ENCODE results near the gene SOX6. TPM values are rescaled to one million over a fixed set of nuclear protein-coding genes. Genes with fewer than 3 reads are reported as not detected.
"Not testable (repeated sequence)": the region's sequence is repeated elsewhere in the genome, so short reads cannot be mapped to it uniquely, and the experiment has no call there.

Gene SOX6
- total RNA-seq, 1 donor from 2014 or later = 13.4 TPM

DNA sequence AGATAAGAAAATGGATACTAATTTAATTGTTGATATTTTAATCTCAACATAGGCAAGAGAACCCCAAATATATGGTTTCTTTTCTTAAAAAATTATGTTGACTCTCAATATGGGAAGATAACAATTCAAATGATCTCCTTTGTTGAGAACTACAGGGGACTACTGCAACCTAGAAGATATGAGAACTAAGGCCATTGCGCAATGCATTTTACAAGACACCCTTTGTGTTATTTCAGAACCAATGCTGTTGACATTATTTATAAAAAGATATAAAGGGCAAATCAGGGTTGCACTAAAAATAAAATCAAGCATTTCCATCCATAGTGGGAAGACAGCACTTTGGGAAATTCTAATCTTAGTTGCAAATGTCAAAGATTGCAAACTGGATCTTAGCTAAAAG is 322.3 kb downstream of the SOX6 start:
- Mint-ChIP-seq H3K9me3 (ENCODE audit: unreplicated experiment) (no peaks in the 10 kb centered on the region), H3K36me3 (ENCODE audit: unreplicated experiment) (no peaks in the 10 kb centered on the region), H3K27ac (ENCODE audit: unreplicated experiment) (no peak overlapping the region), H3K27me3 (ENCODE audit: unreplicated experiment) (no peaks in the 10 kb centered on the region), H3K4me3 (ENCODE audit: unreplicated experiment) (no peak overlapping the region), H3K4me1 (ENCODE audit: unreplicated experiment) (peaks cover 20% of the 10 kb centered on the region)
- TF ChIP-seq, protein P1, sequence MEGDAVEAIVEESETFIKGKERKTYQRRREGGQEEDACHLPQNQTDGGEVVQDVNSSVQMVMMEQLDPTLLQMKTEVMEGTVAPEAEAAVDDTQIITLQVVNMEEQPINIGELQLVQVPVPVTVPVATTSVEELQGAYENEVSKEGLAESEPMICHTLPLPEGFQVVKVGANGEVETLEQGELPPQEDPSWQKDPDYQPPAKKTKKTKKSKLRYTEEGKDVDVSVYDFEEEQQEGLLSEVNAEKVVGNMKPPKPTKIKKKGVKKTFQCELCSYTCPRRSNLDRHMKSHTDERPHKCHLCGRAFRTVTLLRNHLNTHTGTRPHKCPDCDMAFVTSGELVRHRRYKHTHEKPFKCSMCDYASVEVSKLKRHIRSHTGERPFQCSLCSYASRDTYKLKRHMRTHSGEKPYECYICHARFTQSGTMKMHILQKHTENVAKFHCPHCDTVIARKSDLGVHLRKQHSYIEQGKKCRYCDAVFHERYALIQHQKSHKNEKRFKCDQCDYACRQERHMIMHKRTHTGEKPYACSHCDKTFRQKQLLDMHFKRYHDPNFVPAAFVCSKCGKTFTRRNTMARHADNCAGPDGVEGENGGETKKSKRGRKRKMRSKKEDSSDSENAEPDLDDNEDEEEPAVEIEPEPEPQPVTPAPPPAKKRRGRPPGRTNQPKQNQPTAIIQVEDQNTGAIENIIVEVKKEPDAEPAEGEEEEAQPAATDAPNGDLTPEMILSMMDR (IDR thresholded peaks at IDR 0.05) = no peak
- no peak for DNase-seq (ENCODE audit: extremely low spot score, unreplicated experiment)

DNA sequence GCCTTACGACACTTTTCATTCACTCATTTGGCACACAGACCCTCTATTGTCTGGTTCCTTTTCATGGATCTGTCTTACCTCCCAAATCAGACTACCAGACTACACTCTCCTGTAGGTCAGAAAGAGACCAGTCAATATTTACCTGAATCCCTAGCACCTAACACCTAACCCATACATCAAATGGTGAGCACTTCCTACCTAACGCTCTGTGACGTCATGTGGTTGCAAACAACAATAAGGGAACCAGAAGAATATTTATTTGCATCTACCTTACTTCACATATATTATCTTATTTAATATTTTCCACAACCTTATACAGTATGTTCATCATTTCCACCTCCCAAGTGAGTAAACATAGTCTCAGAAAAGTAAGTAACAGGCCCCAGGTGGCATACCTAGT is 323.4 kb downstream of the SOX6 start:
- no peaks in the 10 kb centered on the region for H3K36me3 Mint-ChIP-seq (ENCODE audit: unreplicated experiment)
- peaks cover 31% of the 10 kb centered on the region for H3K4me1 Mint-ChIP-seq (ENCODE audit: unreplicated experiment)
- H3K9me3 Mint-ChIP-seq (ENCODE audit: unreplicated experiment) = no peaks in the 10 kb centered on the region
- no peak for DNase-seq (ENCODE audit: extremely low spot score, unreplicated experiment)
- no peak overlapping the region for H3K4me3 Mint-ChIP-seq (ENCODE audit: unreplicated experiment)
- TF ChIP-seq, protein P1 (IDR thresholded peaks at IDR 0.05) = no peak
- no peaks in the 10 kb centered on the region for H3K27me3 Mint-ChIP-seq (ENCODE audit: unreplicated experiment)
- H3K27ac Mint-ChIP-seq (ENCODE audit: unreplicated experiment) = no peak overlapping the region

DNA sequence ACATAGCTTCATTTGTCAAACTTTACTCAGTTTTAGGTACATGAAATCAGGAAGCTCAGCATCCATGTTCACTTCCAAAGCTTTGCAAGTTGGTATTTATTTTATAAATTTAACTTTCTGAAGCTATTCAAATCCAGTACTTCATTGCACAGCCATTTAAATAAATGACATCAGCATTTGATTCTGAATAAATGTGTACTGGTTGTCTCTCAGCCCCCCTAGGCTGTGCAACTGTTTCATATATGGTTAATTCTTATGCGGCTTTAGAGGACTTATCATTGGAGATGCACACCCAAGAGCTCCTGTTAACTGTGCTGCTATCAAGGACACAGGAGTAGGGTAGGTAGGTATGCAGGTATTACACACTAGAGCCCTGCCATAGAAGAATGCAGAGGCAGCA is 325.1 kb downstream of the SOX6 start:
- H3K4me1 Mint-ChIP-seq (ENCODE audit: unreplicated experiment) = peaks cover 23% of the 10 kb centered on the region
- no peaks in the 10 kb centered on the region for H3K36me3 Mint-ChIP-seq (ENCODE audit: unreplicated experiment)
- H3K27me3 Mint-ChIP-seq (ENCODE audit: unreplicated experiment) = no peaks in the 10 kb centered on the region
- no peak overlapping the region for H3K4me3 Mint-ChIP-seq (ENCODE audit: unreplicated experiment)
- TF ChIP-seq, protein P1 (IDR thresholded peaks at IDR 0.05) = no peak
- no peaks in the 10 kb centered on the region for H3K9me3 Mint-ChIP-seq (ENCODE audit: unreplicated experiment)
- H3K27ac Mint-ChIP-seq (ENCODE audit: unreplicated experiment) = no peak overlapping the region
- DNase-seq (ENCODE audit: extremely low spot score, unreplicated experiment) = no peak

- Mint-ChIP-seq H3K27me3 (ENCODE audit: unreplicated experiment) (no peaks in the 10 kb centered on the region), H3K4me3 (ENCODE audit: unreplicated experiment) (no peak overlapping the region), H3K4me1 (ENCODE audit: unreplicated experiment) (peaks cover 23% of the 10 kb centered on the region), H3K27ac (ENCODE audit: unreplicated experiment) (peak overlapping the region; percentile 9), H3K9me3 (ENCODE audit: unreplicated experiment) (no peaks in the 10 kb centered on the region), H3K36me3 (ENCODE audit: unreplicated experiment) (peaks cover 2% of the 10 kb centered on the region)
- TF ChIP-seq, protein P1 (IDR thresholded peaks at IDR 0.05) = no peak
- no peak for DNase-seq (ENCODE audit: extremely low spot score, unreplicated experiment)
These were observed 325.7 kb downstream of the SOX6 start for GRCh38 chr11:16030664-16031063.

GRCh38 chr11:16029151-16029550 is 327.2 kb downstream of the SOX6 start:
- not testable (repeated sequence) for H3K9me3 Mint-ChIP-seq (ENCODE audit: unreplicated experiment); H3K4me3 Mint-ChIP-seq (ENCODE audit: unreplicated experiment); H3K36me3 Mint-ChIP-seq (ENCODE audit: unreplicated experiment); DNase-seq (ENCODE audit: extremely low spot score, unreplicated experiment); H3K27me3 Mint-ChIP-seq (ENCODE audit: unreplicated experiment)
- Mint-ChIP-seq H3K27ac (ENCODE audit: unreplicated experiment) (peak overlapping the region; percentile 59), H3K4me1 (ENCODE audit: unreplicated experiment) (peaks cover 23% of the 10 kb centered on the region)

DNA sequence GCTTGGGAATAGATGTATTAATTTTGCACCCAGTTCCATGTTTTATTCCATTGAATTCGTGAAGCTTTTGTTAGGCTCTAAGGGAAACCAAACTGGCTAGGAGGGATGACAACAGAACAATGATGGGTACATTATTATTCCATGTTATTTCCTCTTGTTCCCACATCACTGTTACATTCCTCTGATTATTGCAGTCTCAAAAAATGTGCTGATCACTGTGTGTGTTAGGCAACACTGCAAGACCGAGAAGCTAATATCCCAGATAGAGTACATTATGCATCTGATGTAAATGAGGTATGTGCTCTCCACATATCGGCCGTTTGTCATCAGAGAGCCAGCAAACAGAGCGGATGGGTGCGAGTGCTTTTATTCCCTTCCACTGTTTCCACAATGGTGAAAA is 327.9 kb downstream of the SOX6 start:
- Mint-ChIP-seq H3K27ac (ENCODE audit: unreplicated experiment) (no peak overlapping the region), H3K4me3 (ENCODE audit: unreplicated experiment) (no peak overlapping the region), H3K36me3 (ENCODE audit: unreplicated experiment) (peaks cover 2% of the 10 kb centered on the region), H3K4me1 (ENCODE audit: unreplicated experiment) (peaks cover 23% of the 10 kb centered on the region), H3K9me3 (ENCODE audit: unreplicated experiment) (no peaks in the 10 kb centered on the region), H3K27me3 (ENCODE audit: unreplicated experiment) (no peaks in the 10 kb centered on the region)
- TF ChIP-seq, protein P1 (IDR thresholded peaks at IDR 0.05) = no peak
- no peak for DNase-seq (ENCODE audit: extremely low spot score, unreplicated experiment)
